A673 (cell line): ENCODE measurements around the gene MRPL45.
"Not testable (repeated sequence)": the region's sequence is repeated elsewhere in the genome, so short reads cannot be mapped to it uniquely, and the experiment has no call there.

Experiments
- EZH2 ChIP-seq: fragments of 200-600 bp; sonication (generic); IDR thresholded peaks from 2 replicates; pipeline ENCODE4 v1.6.1; 2017; ENCODE audit warnings: borderline replicate concordance, low read depth, mild to moderate bottlenecking, mixed read lengths, antibody characterized with exemption, low read length; ENCODE audit not compliant: poor library complexity, severe bottlenecking
- TF ChIP-seq, protein P1 (sequence below): fragments of 300-800, 200-600 bp; sonication (generic); conservative IDR thresholded peaks from 2 replicates; pipeline ENCODE4 v1.5.1; 2017; ENCODE audit warnings: low read depth, mild to moderate bottlenecking, antibody characterized with exemption, low read length, moderate library complexity, mixed read lengths

DNA sequence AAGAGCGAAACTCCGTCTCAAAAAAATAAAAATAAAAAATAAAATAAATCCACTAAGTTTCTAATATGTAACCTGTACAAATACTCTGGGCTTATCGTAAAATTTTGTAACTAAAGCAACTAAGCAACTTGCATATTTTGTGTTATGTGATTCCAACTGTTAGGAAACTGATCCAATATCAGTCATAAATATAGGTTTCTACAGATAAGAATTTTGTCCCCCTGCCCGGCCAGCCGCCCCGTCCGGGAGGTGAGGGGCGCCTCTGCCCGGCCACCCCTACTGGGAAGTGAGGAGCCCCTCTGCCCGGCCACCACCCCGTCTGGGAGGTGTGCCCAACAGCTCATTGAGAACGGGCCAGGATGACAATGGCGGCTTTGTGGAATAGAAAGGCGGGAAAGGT is 43.8 kb upstream of the MRPL45 start:
- TF ChIP-seq, protein P1, sequence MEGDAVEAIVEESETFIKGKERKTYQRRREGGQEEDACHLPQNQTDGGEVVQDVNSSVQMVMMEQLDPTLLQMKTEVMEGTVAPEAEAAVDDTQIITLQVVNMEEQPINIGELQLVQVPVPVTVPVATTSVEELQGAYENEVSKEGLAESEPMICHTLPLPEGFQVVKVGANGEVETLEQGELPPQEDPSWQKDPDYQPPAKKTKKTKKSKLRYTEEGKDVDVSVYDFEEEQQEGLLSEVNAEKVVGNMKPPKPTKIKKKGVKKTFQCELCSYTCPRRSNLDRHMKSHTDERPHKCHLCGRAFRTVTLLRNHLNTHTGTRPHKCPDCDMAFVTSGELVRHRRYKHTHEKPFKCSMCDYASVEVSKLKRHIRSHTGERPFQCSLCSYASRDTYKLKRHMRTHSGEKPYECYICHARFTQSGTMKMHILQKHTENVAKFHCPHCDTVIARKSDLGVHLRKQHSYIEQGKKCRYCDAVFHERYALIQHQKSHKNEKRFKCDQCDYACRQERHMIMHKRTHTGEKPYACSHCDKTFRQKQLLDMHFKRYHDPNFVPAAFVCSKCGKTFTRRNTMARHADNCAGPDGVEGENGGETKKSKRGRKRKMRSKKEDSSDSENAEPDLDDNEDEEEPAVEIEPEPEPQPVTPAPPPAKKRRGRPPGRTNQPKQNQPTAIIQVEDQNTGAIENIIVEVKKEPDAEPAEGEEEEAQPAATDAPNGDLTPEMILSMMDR: not testable (repeated sequence)
- not testable (repeated sequence) for TF ChIP-seq EZH2
